CD4-positive, alpha-beta T cell treated with Interleukin-21 for 1 hour (primary cell): ENCODE results near the gene PLN.

ENCODE experiments used
- DNase-seq: peaks from one replicate; pipeline ENCODE4 v3.0.0-alpha.2; 2020

The PLN gene

GRCh38 chr6:118580585-118581419 is 32.7 kb downstream of the PLN start:
- DNase-seq = peak; percentile 60

DNA sequence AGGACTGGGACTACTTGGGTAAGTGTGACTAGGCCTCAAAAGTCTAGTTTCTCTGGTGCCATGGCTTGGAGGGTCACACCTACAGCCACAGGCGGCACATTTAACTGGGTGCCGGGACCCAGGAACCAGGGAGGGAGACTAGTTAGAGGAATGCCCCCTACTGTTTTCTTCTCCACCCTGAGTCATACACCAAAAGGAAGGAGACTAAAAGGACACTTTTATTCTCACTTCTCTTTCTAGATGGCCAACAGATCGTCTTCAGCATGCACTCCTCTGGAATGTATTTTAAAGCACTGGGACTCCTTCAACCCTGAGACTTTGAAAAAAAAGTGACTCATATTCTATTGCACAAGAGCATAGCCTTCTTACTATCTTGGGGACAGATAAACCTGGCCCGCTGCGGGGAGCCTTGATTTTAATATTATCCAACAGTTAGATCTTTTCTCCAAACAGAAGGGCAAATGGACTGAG is 33.4 kb downstream of the PLN start:
- DNase-seq = peak; percentile 6

- DNase-seq = no peak
Measured at GRCh38 chr6:118584911-118585310, 36.8 kb downstream of the PLN start.

- no peak for DNase-seq
Measured at GRCh38 chr6:118586746-118587485, 38.8 kb downstream of the PLN start.

DNA sequence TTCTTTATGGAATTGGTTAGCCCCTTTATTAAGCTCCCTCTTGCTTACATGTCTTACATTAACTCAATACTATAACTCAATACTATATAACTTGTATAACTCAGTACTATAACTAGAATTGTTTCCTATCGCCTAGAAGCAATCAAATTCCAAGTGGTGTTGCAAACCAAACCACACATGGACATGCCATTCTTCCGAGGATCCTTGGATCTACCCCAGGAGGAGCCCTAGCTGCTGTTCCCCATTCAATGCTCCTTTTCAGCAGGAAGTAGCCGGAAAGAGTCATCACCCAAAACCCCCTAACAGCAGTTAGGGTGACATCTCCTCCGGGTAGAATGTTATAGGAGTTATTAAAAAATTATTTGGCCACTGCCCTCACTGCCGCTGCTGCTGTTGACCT is 40.5 kb downstream of the PLN start:
- no peak for DNase-seq

DNA sequence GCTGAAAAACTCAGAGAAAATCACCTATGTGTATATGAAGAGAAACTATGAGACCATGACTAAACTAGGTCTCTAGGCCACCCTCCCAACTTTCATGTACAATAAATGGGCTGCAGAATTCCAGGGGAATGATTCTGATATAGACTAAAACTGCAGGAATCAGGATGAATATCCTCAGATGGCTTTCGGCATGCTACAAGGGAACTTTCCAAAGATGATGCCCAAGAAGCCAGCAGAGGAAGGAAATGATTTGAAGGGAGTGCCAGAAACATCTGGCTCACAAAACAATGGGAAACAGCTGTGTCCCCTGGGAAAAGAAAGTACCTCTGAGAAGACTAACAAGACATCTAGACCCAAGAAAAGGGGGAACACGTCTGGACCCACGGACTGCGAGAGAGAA is 41.1 kb downstream of the PLN start:
- no peak for DNase-seq

GRCh38 chr6:118589649-118590365 is 41.7 kb downstream of the PLN start:
- DNase-seq = no peak

DNA sequence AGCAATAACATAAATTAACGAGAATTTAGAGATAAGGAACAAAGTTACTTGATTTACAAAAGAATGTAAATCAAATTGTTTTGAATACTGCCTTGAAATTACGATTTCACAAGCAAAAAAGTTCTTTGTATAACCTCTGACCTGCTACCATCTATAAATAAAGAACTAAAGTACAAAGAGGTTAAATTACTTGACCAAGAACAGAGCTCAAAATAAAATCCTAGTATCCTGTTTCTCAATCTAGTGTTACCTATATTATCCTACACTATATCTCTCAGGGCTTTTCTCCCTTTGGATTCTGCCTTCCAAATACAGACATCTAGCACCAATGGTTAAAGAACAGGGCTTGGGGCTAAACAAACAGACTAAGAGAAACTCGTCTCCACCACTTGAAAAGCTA is 43.8 kb downstream of the PLN start:
- no peak for DNase-seq

- no peak for DNase-seq
Measured at GRCh38 chr6:118594877-118595276, 46.8 kb downstream of the PLN start.

DNA sequence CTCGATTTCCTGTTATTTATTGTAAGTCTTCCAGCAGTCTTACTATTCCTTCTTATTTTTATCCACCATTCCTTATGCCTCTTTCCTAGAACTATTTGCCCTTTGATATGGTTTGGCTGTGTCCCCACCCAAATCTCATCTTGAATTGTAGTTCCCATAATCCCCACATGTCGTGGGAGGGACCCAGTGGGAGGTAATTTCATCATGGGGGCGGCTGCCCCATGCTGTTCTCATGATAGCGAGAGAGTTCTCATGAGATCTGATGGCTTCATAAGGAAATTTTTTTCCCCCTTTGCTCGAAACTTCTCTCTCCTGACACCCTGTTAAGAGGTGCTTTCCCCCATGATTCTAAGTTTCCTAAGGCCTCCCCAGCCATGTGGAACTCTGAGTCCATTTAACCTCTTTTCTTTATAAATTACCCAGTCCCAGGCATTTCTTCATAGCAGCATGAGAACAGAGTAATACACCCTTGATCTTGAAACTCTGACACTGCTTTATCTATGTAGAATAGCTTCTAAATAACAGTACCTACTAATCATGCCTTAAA is 48.8 kb downstream of the PLN start:
- DNase-seq = no peak

DNA sequence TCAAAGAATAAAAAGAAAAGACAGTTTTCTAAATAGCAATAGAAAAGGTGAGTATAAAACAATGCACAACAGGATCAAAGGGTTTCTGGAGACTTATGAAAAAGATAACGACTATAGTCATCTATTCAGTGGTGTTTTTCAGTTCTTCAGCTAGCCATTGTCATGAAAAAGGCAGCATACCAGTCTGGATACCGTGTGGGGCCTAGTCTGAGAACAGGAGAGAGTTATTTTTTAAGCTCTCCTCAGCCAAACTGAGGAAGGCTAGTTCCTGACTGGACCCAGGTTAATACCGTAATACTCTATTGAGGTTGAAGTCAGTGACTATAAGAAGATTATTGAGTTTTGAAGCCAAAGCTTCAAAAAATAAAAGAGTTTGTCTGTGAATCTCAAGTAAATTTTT is 49.5 kb downstream of the PLN start:
- DNase-seq = no peak

GRCh38 chr6:118598324-118598723 is 50.2 kb downstream of the PLN start:
- DNase-seq = no peak

DNA sequence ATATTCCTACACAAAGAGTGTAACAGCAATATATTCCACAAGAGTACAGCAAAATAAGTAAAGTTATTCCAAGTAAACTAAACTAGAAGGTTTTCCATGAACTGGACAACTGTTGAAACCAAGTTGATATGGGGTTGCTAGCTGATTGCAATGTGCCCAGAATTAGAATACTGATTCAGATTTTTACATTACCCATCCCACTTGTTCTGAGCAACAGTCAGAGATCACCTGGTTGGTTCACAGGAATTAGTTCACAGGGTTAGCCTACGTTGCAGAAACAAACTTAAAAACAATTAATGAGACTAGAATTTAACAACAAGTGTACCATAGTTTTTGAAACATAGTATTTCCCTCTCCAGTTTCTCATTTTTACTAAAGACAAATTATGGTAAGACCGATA is 54.2 kb downstream of the PLN start:
- no peak for DNase-seq

DNA sequence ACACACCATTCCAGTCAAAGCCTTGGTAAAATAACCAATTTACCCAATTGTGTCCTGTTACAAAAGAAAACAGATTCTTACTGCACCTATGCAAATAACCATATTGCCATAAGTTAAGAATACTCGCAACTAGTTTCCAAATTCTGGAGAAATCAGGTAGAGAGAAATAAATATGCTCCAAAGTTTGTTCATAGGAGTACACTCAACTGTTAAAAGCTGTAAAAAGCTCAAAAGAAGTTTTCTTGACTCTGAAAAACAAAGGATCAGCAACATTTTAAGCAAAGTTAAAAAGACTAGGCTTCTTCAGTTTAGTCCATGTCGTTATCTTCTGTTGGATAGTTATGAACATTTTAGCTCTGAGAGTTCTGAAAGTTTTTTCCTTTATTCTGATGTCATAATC is 55.3 kb downstream of the PLN start:
- DNase-seq = no peak

DNA sequence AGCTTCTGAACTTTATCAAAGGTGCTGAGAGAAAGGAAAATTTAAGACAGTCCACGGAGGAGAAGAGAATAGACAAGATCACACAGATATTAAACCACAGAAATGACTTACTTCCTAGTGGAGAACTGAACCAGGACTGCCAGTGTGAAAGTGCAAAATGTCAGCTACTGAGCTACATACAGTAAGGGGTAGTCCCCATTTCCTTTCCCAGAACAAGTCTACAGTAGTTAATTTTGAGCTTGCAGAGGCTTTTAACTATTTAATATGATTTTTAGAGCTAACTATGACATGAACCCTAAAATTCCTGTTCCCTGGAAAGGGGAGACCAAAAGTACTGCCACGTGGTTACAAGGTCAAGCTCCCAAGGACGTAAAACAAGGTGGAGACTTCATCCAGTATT is 58.2 kb downstream of the PLN start:
- no peak for DNase-seq

DNA sequence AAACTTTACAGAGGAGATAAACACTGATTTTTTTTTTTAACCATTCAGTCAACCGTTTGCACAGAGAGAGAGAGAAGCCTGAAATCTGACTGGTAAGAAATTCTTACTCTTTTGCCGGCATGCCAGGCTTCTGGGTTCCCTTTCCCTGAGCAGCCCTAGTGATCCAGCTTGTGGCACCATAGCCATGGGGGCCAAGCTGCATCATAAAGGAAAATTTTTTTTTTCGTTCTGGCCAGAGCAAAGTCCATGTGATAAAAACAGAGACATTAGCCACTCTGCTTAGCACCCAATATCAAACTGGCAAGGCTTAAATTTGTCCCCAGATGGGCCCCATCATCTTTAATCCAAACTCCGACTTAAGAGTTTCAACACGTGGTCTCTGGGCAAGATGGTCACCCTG is 58.8 kb downstream of the PLN start:
- DNase-seq = no peak
